Karpas-422 (cell line): ENCODE data around the gene PHKA2. TPM values are rescaled to one million over a fixed set of nuclear protein-coding genes. Genes with fewer than 3 reads are reported as not detected.

Experiments used
- DNase-seq: peaks from one replicate; pipeline ENCODE4 v3.0.0-alpha.2; 2015
- H2AFZ ChIP-seq: fragments of 200-600 bp; sonication (generic); 2 replicates; pipeline ENCODE4 v1.6.1; 2014; ENCODE audit warnings: antibody characterized with exemption, low read length, mixed read lengths
- H3K27ac ChIP-seq: fragments of 200-600 bp; sonication (generic); 2 replicates; pipeline ENCODE4 v1.5.1; 2014; ENCODE audit warnings: mild to moderate bottlenecking, low read length, moderate library complexity
- H3K27me3 ChIP-seq: fragments of 200-600 bp; sonication (generic); 2 replicates; pipeline ENCODE4 v1.6.1; 2014; ENCODE audit warnings: low read length, mixed read lengths
- H3K36me3 ChIP-seq: fragments of 200-600 bp; sonication (generic); 2 replicates; pipeline ENCODE4 v1.6.1; 2014; ENCODE audit warnings: low read length, mixed read lengths; ENCODE audit not compliant: insufficient read depth
- H3K4me1 ChIP-seq: fragments of 200-600 bp; sonication (generic); 2 replicates; pipeline ENCODE4 v1.6.1; 2014; ENCODE audit warnings: mild to moderate bottlenecking, low read length, mixed read lengths
- H3K4me2 ChIP-seq: fragments of 200-600 bp; sonication (generic); 2 replicates; pipeline ENCODE4 v1.6.1; 2014; ENCODE audit warnings: low read length, low read depth, mild to moderate bottlenecking; ENCODE audit not compliant: poor library complexity, severe bottlenecking
- H3K4me3 ChIP-seq: fragments of 200-600 bp; sonication (generic); 2 replicates; pipeline ENCODE4 v1.5.1; 2014; ENCODE audit warnings: mild to moderate bottlenecking, antibody characterized with exemption, low read length, mixed read lengths
- H3K79me2 ChIP-seq: fragments of 200-600 bp; sonication (generic); 2 replicates; pipeline ENCODE4 v1.6.1; 2014; ENCODE audit warnings: mild to moderate bottlenecking, low read length, mixed read lengths
- H3K9ac ChIP-seq: fragments of 200-600 bp; sonication (generic); 2 replicates; pipeline ENCODE4 v1.6.0; 2014; ENCODE audit warnings: low read length
- H3K9me2 ChIP-seq: fragments of 200-600 bp; sonication (generic), shearing (Covaris generic); replicated peaks from 2 replicates; pipeline ENCODE4 v1.6.0; 2014; ENCODE audit warnings: mild to moderate bottlenecking, low read length, moderate library complexity; ENCODE audit not compliant: insufficient read depth
- H3K9me3 ChIP-seq: fragments of 300-700, 200-600 bp; sonication (generic); 2 replicates; pipeline ENCODE4 v1.6.1; 2014; ENCODE audit warnings: low read length, mixed read lengths
- H4K20me1 ChIP-seq: fragments of 200-600 bp; sonication (generic); 2 replicates; pipeline ENCODE4 v1.6.1; 2014; ENCODE audit warnings: mild to moderate bottlenecking, antibody characterized with exemption, low read length, low read depth; ENCODE audit not compliant: insufficient read depth
- total RNA-seq: library from RNA; depleted of rRNA; stranded (reverse); fragments of >200 nt; shearing (Covaris generic); gene quantifications from 2 replicates; pipeline ENCODE4 v1.2.3, GENCODE V29; 2014; ENCODE audit warnings: low replicate concordance

PHKA2 gene
- total RNA-seq, 1 experiment from 2014 or later, result 50.7 TPM

GRCh38 chrX:18890049-18890381, 93.9 kb downstream of the PHKA2 start:
- Histone ChIP-seq H3K4me2 (no peak overlapping the region), H3K4me1 (peaks cover 19% of the 10 kb centered on the region), H3K4me3 (no peak overlapping the region), H3K36me3 (no peaks in the 10 kb centered on the region), H3K9me2 (no peaks in the 10 kb centered on the region), H3K27ac (no peak overlapping the region), H4K20me1 (no peaks in the 10 kb centered on the region), H3K27me3 (no peaks in the 10 kb centered on the region), H3K9me3 (no peaks in the 10 kb centered on the region), H2AFZ (no peak overlapping the region), H3K79me2 (no peaks in the 10 kb centered on the region), H3K9ac (no peak overlapping the region)
- DNase-seq, result no peak

- Histone ChIP-seq H3K27me3 (no peaks in the 10 kb centered on the region), H2AFZ (no peak overlapping the region), H4K20me1 (no peaks in the 10 kb centered on the region), H3K9ac (no peak overlapping the region), H3K79me2 (no peaks in the 10 kb centered on the region), H3K36me3 (no peaks in the 10 kb centered on the region), H3K9me2 (no peaks in the 10 kb centered on the region), H3K4me3 (no peak overlapping the region), H3K27ac (no peak overlapping the region), H3K4me2 (no peak overlapping the region), H3K9me3 (no peaks in the 10 kb centered on the region), H3K4me1 (peaks cover 19% of the 10 kb centered on the region)
- DNase-seq, result no peak
Observed at GRCh38 chrX:18889346-18890048, 94.4 kb downstream of the PHKA2 start.

GRCh38 chrX:18888281-18888680, 95.6 kb downstream of the PHKA2 start:
- Histone ChIP-seq H3K27me3 (no peaks in the 10 kb centered on the region), H3K79me2 (no peaks in the 10 kb centered on the region), H3K4me2 (no peak overlapping the region), H3K4me1 (peaks cover 19% of the 10 kb centered on the region), H3K9ac (no peak overlapping the region), H2AFZ (no peak overlapping the region), H3K9me3 (no peaks in the 10 kb centered on the region), H3K9me2 (no peaks in the 10 kb centered on the region), H3K36me3 (no peaks in the 10 kb centered on the region), H4K20me1 (no peaks in the 10 kb centered on the region), H3K4me3 (no peak overlapping the region), H3K27ac (no peak overlapping the region)
- no peak for DNase-seq

GRCh38 chrX:18887825-18888212, 96.1 kb downstream of the PHKA2 start:
- H3K79me2 ChIP-seq, result no peaks in the 10 kb centered on the region
- peaks cover 19% of the 10 kb centered on the region for H3K4me1 ChIP-seq
- H3K9me2 ChIP-seq, result no peaks in the 10 kb centered on the region
- no peak for DNase-seq
- H3K4me2 ChIP-seq, result no peak overlapping the region
- H3K27ac ChIP-seq, result no peak overlapping the region
- H2AFZ ChIP-seq, result no peak overlapping the region
- H3K9me3 ChIP-seq, result no peaks in the 10 kb centered on the region
- H4K20me1 ChIP-seq, result no peaks in the 10 kb centered on the region
- no peaks in the 10 kb centered on the region for H3K36me3 ChIP-seq
- H3K27me3 ChIP-seq, result no peaks in the 10 kb centered on the region
- no peak overlapping the region for H3K9ac ChIP-seq
- no peak overlapping the region for H3K4me3 ChIP-seq

GRCh38 chrX:18887177-18887824, 96.6 kb downstream of the PHKA2 start:
- H3K79me2 ChIP-seq, result no peaks in the 10 kb centered on the region
- no peak for DNase-seq
- H3K9me2 ChIP-seq, result no peaks in the 10 kb centered on the region
- H3K27ac ChIP-seq, result no peak overlapping the region
- no peaks in the 10 kb centered on the region for H3K36me3 ChIP-seq
- no peaks in the 10 kb centered on the region for H4K20me1 ChIP-seq
- no peak overlapping the region for H2AFZ ChIP-seq
- peak overlapping the region; percentile 68; the same call in 1 of the 2 replicates for H3K9ac ChIP-seq
- H3K4me1 ChIP-seq, result peaks cover 19% of the 10 kb centered on the region
- H3K4me3 ChIP-seq, result peak overlapping the region; percentile 55; the same call in 1 of the 2 replicates
- no peaks in the 10 kb centered on the region for H3K27me3 ChIP-seq
- H3K9me3 ChIP-seq, result no peaks in the 10 kb centered on the region
- H3K4me2 ChIP-seq, result peak overlapping the region; percentile 65

DNA sequence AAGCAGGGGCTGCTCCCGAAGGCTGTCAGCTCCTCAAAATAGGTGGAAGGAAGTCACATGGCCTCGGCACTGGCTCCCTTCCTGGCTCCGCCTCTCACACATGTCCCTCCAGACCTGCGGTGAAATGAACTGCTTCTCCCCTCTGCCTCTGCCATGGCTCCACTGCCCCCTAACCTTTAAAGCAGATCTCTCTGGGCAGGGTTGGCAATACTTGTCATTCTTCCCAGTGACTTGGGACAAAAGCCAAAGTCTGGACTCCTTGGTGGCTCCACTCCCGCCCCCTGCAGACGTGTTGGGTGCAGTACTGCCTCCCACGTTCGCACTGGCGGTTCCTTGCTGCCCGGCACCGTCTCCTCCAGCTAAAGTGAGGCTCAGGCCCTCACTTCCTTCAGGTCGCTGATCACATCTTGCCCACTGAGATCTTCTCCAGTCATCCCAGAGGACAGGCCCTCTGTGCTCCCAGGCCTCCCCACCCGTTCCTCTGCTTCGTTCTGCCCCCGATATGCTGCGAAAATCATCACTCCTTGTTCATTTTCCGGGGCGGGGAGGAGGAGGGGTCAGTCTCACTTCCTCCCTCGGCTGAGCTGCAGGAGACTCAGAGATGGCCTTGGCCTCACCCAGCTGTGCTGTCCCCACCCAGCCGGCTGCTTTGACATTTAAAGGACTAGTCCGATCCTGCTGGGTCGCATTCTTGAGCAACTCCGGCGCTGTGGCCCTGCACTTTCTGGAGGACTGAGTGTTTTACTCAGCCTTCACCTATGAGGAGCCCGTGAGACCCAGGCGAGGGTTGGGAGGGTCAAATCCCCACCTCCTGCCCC, 97.4 kb downstream of the PHKA2 start:
- H3K9me2 ChIP-seq, result no peaks in the 10 kb centered on the region
- peak overlapping the region; percentile 55; the same call in 1 of the 2 replicates for H3K4me3 ChIP-seq
- no peaks in the 10 kb centered on the region for H3K9me3 ChIP-seq
- H3K27me3 ChIP-seq, result no peaks in the 10 kb centered on the region
- no peaks in the 10 kb centered on the region for H3K79me2 ChIP-seq
- H3K27ac ChIP-seq, result no peak overlapping the region
- H3K4me1 ChIP-seq, result peaks cover 19% of the 10 kb centered on the region
- peak; percentile 79 for DNase-seq
- H4K20me1 ChIP-seq, result no peaks in the 10 kb centered on the region
- peak overlapping the region; percentile 7; the same call in 1 of the 2 replicates for H2AFZ ChIP-seq
- H3K36me3 ChIP-seq, result no peaks in the 10 kb centered on the region
- peak overlapping the region; percentile 68 for H3K9ac ChIP-seq
- H3K4me2 ChIP-seq, result peak overlapping the region; percentile 65

DNA sequence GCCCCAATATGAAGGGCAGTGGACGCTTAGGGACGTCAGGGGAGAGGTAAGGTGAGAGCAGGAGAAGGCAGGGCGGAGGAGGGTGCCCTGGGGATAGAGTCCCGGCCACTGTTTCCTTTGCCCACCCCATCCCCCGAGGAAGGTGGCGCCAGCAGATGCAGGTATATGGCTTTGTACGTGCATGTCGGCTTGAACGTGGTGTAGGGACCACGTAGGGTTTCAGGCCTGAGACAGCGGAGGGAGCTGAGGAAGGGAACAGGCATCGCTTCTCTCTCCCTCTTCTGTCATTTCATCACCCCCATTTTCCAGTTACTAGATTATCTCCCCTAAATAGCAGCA, 97.9 kb downstream of the PHKA2 start:
- H3K27ac ChIP-seq, result no peak overlapping the region
- peak overlapping the region; percentile 55; the same call in 1 of the 2 replicates for H3K4me3 ChIP-seq
- H3K9me2 ChIP-seq, result no peaks in the 10 kb centered on the region
- no peak overlapping the region for H2AFZ ChIP-seq
- no peaks in the 10 kb centered on the region for H4K20me1 ChIP-seq
- no peaks in the 10 kb centered on the region for H3K27me3 ChIP-seq
- no peaks in the 10 kb centered on the region for H3K9me3 ChIP-seq
- peaks cover 19% of the 10 kb centered on the region for H3K4me1 ChIP-seq
- peak overlapping the region; percentile 68 for H3K9ac ChIP-seq
- H3K36me3 ChIP-seq, result no peaks in the 10 kb centered on the region
- peak overlapping the region; percentile 65 for H3K4me2 ChIP-seq
- no peak for DNase-seq
- H3K79me2 ChIP-seq, result no peaks in the 10 kb centered on the region

DNA sequence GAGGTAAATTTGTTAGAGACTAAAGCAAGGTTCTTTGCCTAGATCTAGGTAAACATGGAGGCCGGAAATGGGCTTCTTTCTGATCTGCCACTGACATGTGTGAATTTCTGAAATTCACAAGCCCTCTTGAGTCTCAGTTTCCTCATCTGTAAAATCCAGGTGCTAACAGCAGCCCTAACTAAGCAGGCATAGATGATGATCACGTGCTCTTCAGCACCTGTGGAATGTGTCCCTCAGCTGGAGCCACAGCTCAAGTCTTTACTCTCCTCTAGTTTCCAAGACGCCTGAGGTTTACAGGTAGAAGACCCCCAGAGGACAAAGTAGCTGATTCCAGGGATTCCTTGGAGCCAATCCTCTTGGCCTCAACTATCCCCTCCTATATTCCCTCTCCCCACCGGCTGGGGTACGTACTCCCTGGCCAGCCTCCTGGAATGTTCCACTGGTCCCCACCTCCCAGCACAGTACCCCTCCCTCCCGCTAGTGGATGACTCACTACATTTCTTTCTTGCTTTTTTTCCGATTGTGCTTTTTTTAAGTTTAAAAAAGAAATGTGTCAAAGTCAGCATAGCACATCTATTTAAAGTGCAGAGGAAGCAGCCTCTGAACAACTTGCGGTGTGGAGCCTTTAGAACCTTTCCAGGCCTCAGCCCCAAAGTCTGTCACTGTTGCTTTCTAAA, 98.4 kb downstream of the PHKA2 start:
- DNase-seq, result no peak
- Histone ChIP-seq H3K9me3 (no peaks in the 10 kb centered on the region), H3K79me2 (no peaks in the 10 kb centered on the region), H3K27me3 (no peaks in the 10 kb centered on the region), H3K9ac (peak overlapping the region; percentile 68), H3K9me2 (no peaks in the 10 kb centered on the region), H3K4me2 (no peak overlapping the region), H3K27ac (no peak overlapping the region), H3K4me3 (no peak overlapping the region; the same call in 1 of the 2 replicates), H2AFZ (no peak overlapping the region), H3K4me1 (peaks cover 19% of the 10 kb centered on the region), H3K36me3 (no peaks in the 10 kb centered on the region), H4K20me1 (no peaks in the 10 kb centered on the region)
